Transverse colon (tissue), 3 donors: ENCODE data around the gene SLC23A1.

Experiments used
- POLR2A ChIP-seq: fragments of 450-650 bp; IDR thresholded peaks from one replicate; pipeline ENCODE4 v1.6.1; 2016; ENCODE audit warnings: antibody characterized with exemption, mild to moderate bottlenecking, moderate library complexity
- POLR2AphosphoS5 ChIP-seq, 3 donors: sonication (generic); formaldehyde crosslinking; IDR thresholded peaks; one replicate each; pipeline ENCODE4 v1.6.1; 2016; ENCODE audit warnings: antibody characterized with exemption in 3 of 3

DNA sequence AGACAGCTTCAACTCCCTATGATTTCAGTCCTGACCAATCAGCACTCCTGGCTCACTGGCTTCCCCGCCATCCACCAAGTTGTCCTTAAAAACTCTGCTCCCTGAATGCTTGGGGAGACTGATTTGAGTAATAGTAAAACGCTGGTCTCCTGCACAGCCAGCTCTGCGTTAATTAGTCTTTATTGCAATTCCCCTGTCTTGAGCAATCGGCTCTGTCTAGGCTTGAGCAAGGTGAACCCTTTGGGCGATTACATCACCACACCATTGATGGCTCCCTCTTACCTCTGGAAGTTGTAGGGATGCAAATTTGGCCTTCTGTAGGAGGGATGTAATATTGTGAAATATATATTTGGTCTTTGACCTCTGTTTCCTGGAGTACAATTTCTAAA, 2.9 kb upstream of the SLC23A1 start:
- no peak for TF ChIP-seq POLR2A
- no peak for TF ChIP-seq POLR2AphosphoS5 (IDR thresholded peaks at IDR 0.05)
